Astrocyte of the cerebellum (primary cell): ENCODE results near the gene NXPH1.

Experiments used
- DNase-seq: peaks from one replicate; pipeline ENCODE4 v3.0.0-alpha.2; 2011; ENCODE audit warnings: low read depth
- H3K4me3 ChIP-seq: 2 replicates; pipeline ENCODE4 v1.5.1; 2011; ENCODE audit warnings: mild to moderate bottlenecking, low read depth, low read length, moderate library complexity
- CTCF ChIP-seq: IDR thresholded peaks from 2 replicates; pipeline ENCODE4 v1.5.1; 2012; ENCODE audit warnings: low read length, low read depth, moderate library complexity, mild to moderate bottlenecking; ENCODE audit errors: missing control alignments
- in situ Hi-C: cut with HindIII; loops from 2 replicates; pipeline ENCODE4 v1.10.0; 2017; ENCODE audit warnings: low sequenced_read_pairs

The NXPH1 gene

GRCh38 chr7:8462309-8462708 is 28.9 kb downstream of the NXPH1 start:
- in situ Hi-C loops = no loop called here
- TF ChIP-seq CTCF = no peak
- H3K4me3 ChIP-seq = no peak overlapping the region
- DNase-seq = no peak

GRCh38 chr7:8465338-8465737 is 31.9 kb downstream of the NXPH1 start:
- in situ Hi-C loops = no loop called here
- no peak for TF ChIP-seq CTCF
- H3K4me3 ChIP-seq = no peak overlapping the region
- no peak for DNase-seq

- no peak for TF ChIP-seq CTCF
- DNase-seq = no peak
- H3K4me3 ChIP-seq = no peak overlapping the region
- in situ Hi-C loops = no loop called here
Measured at GRCh38 chr7:8480527-8480926, 47.1 kb downstream of the NXPH1 start.

GRCh38 chr7:8481096-8481495 is 47.7 kb downstream of the NXPH1 start:
- H3K4me3 ChIP-seq = no peak overlapping the region
- TF ChIP-seq CTCF = no peak
- DNase-seq = no peak
- in situ Hi-C loops = no loop called here

- no peak for TF ChIP-seq CTCF
- no peak for DNase-seq
- H3K4me3 ChIP-seq = no peak overlapping the region
- in situ Hi-C loops = no loop called here
Measured at GRCh38 chr7:8481752-8482446, 48.5 kb downstream of the NXPH1 start.

DNA sequence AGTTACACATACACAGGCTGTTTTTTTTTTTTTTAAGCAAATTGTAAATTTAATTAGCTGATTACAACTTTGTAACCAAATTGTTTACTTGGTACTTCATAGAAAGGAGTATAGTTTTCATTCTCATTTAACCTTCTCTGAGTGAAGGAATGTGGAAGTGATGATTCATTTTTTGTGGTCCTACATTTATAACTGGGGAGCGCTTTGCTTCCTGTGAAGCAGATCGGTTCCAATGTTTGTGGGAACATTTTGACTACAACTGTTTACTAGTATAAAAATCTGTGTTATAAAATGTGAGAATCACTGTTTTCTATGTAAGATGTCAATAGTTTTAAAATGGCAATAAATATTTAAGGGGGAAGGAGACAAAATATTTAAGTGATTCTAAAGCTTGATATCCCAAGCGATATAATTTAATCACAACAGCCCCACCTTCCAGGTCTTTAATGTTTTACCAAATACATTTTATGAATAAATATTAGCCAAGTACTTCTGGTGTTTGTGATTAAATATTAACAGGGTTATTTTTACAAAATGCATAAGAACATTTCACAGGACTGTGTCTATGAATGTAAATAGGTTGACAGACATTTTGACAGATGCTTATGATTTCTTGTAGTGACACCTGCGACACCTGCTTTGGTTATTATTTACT is 57.1 kb downstream of the NXPH1 start:
- no peak for DNase-seq
- in situ Hi-C loops = no loop called here
- no peak overlapping the region for H3K4me3 ChIP-seq
- TF ChIP-seq CTCF = no peak
